Loucy (cell line): ENCODE results near the gene CCRL2.

ENCODE experiments used
- CTCF ChIP-seq: fragments of 200-600 bp; sonication (generic); conservative IDR thresholded peaks from 2 replicates; pipeline ENCODE4 v1.5.1; 2014; ENCODE audit warnings: mild to moderate bottlenecking, antibody characterized with exemption, low read length
- EZH2phosphoT487 ChIP-seq: fragments of 200-600 bp; IDR thresholded peaks from 2 replicates; pipeline ENCODE4 v1.6.1; 2018; ENCODE audit warnings: antibody characterized with exemption, mild to moderate bottlenecking, moderate library complexity, borderline replicate concordance

GRCh38 chr3:46383211-46383950 is 23.7 kb upstream of the CCRL2 start:
- no peak for TF ChIP-seq CTCF
- no peak for TF ChIP-seq EZH2phosphoT487
